NB4 (cell line): Measurements from ENCODE around the gene SEMA3G.

Experiments used
- CTCF ChIP-seq: IDR thresholded peaks from one replicate; pipeline ENCODE4 v1.5.1; 2012; ENCODE audit warnings: low read depth, low read length
- MAX ChIP-seq: IDR thresholded peaks from 2 replicates; pipeline ENCODE4 v1.6.1; 2011; ENCODE audit warnings: low read depth, low read length
- MYC ChIP-seq: IDR thresholded peaks from 2 replicates; pipeline ENCODE4 v1.6.1; 2011; ENCODE audit warnings: low read depth, low read length
- POLR2A ChIP-seq: IDR thresholded peaks from 2 replicates; pipeline ENCODE4 v1.6.1; 2011; ENCODE audit warnings: mild to moderate bottlenecking; ENCODE audit not compliant: insufficient read length; ENCODE audit errors: extremely low read depth

GRCh38 chr3:52438104-52438376 lies 6.9 kb downstream of the SEMA3G start:
- TF ChIP-seq CTCF (no peak), POLR2A (no peak), MYC (no peak), MAX (no peak)
